GM21825 (cell line): ENCODE data around the gene PITPNM1.
"Not testable (repeated sequence)": the region's sequence is repeated elsewhere in the genome, so short reads cannot be mapped to it uniquely, and the experiment has no call there.

Experiments used
- ATAC-seq: cut with Tn5 transposase; IDR thresholded peaks from one replicate; pipeline ENCODE4 v1.9.1; 2021; ENCODE audit warnings: mild to moderate bottlenecking, moderate library complexity; ENCODE audit not compliant: unreplicated experiment

Gene PITPNM1

GRCh38 chr11:67504950-67505581, at the start of gene PITPNM1:
PITPNM1 (minus strand) TSS chr11:67505363; CDS start chr11:67504180, 1,183 bp downstream.
- ATAC-seq = no peak

- not testable (repeated sequence) for ATAC-seq
Measured at GRCh38 chr11:67551697-67552096, 46.5 kb upstream of the PITPNM1 start.

GRCh38 chr11:67551127-67551526, 46.0 kb upstream of the PITPNM1 start:
- ATAC-seq = no peak

GRCh38 chr11:67548555-67549110, 43.5 kb upstream of the PITPNM1 start:
- no peak for ATAC-seq

- not testable (repeated sequence) for ATAC-seq
Measured at GRCh38 chr11:67548112-67548511, 42.9 kb upstream of the PITPNM1 start.

GRCh38 chr11:67545280-67545679, 40.1 kb upstream of the PITPNM1 start:
- no peak for ATAC-seq

GRCh38 chr11:67544616-67545242, 39.6 kb upstream of the PITPNM1 start:
- no peak for ATAC-seq

GRCh38 chr11:67543585-67543984, 38.4 kb upstream of the PITPNM1 start:
- no peak for ATAC-seq

- no peak for ATAC-seq
Measured at GRCh38 chr11:67542971-67543370, 37.8 kb upstream of the PITPNM1 start.

- no peak for ATAC-seq
Measured at GRCh38 chr11:67542169-67542568, 37.0 kb upstream of the PITPNM1 start.

- ATAC-seq = no peak
Measured at GRCh38 chr11:67541198-67541597, 36.0 kb upstream of the PITPNM1 start.

- no peak for ATAC-seq
Measured at GRCh38 chr11:67539550-67539949, 34.4 kb upstream of the PITPNM1 start.

- ATAC-seq = no peak
Measured at GRCh38 chr11:67538823-67539505, 33.8 kb upstream of the PITPNM1 start.

GRCh38 chr11:67538306-67538705, 33.1 kb upstream of the PITPNM1 start:
- ATAC-seq = no peak

- ATAC-seq = no peak
Measured at GRCh38 chr11:67535561-67535960, 30.4 kb upstream of the PITPNM1 start.

GRCh38 chr11:67534070-67534679, 29.0 kb upstream of the PITPNM1 start:
- ATAC-seq = no peak

- no peak for ATAC-seq
Measured at GRCh38 chr11:67532889-67533288, 27.7 kb upstream of the PITPNM1 start.

- ATAC-seq = no peak
Measured at GRCh38 chr11:67530282-67530592, 25.1 kb upstream of the PITPNM1 start.

GRCh38 chr11:67528376-67528775, 23.2 kb upstream of the PITPNM1 start:
- no peak for ATAC-seq

GRCh38 chr11:67525275-67525976, 20.3 kb upstream of the PITPNM1 start:
- ATAC-seq = no peak

GRCh38 chr11:67524480-67524808, 19.3 kb upstream of the PITPNM1 start:
- no peak for ATAC-seq
